HepG2 (cell line): ENCODE data around the gene LAMA5.

Experiments
- CSRNP1 ChIP-seq: sonication (generic); formaldehyde crosslinking; IDR thresholded peaks from 2 replicates; pipeline ENCODE4 v1.8.1; 2023; ENCODE audit warnings: mild to moderate bottlenecking, missing genetic modification reagents
- CTCF ChIP-seq: sonication (generic); formaldehyde crosslinking; IDR thresholded peaks from 2 replicates; pipeline ENCODE4 v1.5.0; 2020; ENCODE audit warnings: mild to moderate bottlenecking, missing genetic modification reagents, moderate library complexity
- HOXA9 ChIP-seq: sonication (generic); formaldehyde crosslinking; IDR thresholded peaks from 2 replicates; pipeline ENCODE4 v1.8.1; 2022; ENCODE audit warnings: missing genetic modification reagents, mild to moderate bottlenecking, moderate library complexity, borderline replicate concordance
- JUN ChIP-seq: sonication (generic); formaldehyde crosslinking; IDR thresholded peaks from 2 replicates; pipeline ENCODE4 v1.4.0; 2020; ENCODE audit warnings: mild to moderate bottlenecking, missing genetic modification reagents
- MIER3 ChIP-seq: IDR thresholded peaks from 2 replicates; pipeline ENCODE4 v1.6.1; 2016; ENCODE audit warnings: missing compliant biosample characterization, borderline replicate concordance
- NFIB ChIP-seq: sonication (generic); formaldehyde crosslinking; IDR thresholded peaks from 2 replicates; pipeline ENCODE4 v1.9.0; 2021; ENCODE audit warnings: missing genetic modification reagents, mild to moderate bottlenecking, borderline replicate concordance
- PCBP2 ChIP-seq: fragments of 200-400 bp; formaldehyde crosslinking; optimal IDR thresholded peaks from 2 replicates; pipeline ENCODE3; 2018; ENCODE audit warnings: low read length, low read depth; ENCODE audit not compliant: poor library complexity, severe bottlenecking
- POLR2A ChIP-seq, 2 experiments: IDR thresholded peaks; 2 replicates each; pipeline ENCODE4 v1.6.1; 2011; ENCODE audit warnings: low read depth in 2 of 2, low read length in 2 of 2, mild to moderate bottlenecking in 1 of 2, moderate library complexity in 1 of 2; ENCODE audit not compliant: insufficient read depth in 1 of 2
- TAF1 ChIP-seq: sonication (generic); formaldehyde crosslinking; IDR thresholded peaks from 2 replicates; pipeline ENCODE4 v1.4.0; 2020; ENCODE audit warnings: missing genetic modification reagents
- USF2 ChIP-seq, 2 experiments: sonication (generic) in 1 of 2; formaldehyde crosslinking in 1 of 2; IDR thresholded peaks; 2 replicates each; pipeline versions ENCODE4 v1.5.1 to v1.6.1; 2011 to 2020; ENCODE audit warnings: borderline replicate concordance in 1 of 2, low read depth in 1 of 2, low read length in 1 of 2, mild to moderate bottlenecking in 1 of 2, missing genetic modification reagents in 1 of 2, moderate library complexity in 1 of 2
- YY1 ChIP-seq: IDR thresholded peaks from 2 replicates; pipeline ENCODE4 v1.6.1; 2011; ENCODE audit warnings: low read length, low read depth, moderate library complexity, mild to moderate bottlenecking; ENCODE audit not compliant: insufficient read depth, insufficient replicate concordance
- ZGPAT ChIP-seq: IDR thresholded peaks from 2 replicates; pipeline ENCODE4 v1.6.1; 2016; ENCODE audit warnings: mild to moderate bottlenecking

- TF ChIP-seq ZGPAT (no peak), USF2 (IDR thresholded peaks at IDR 0.05; ENCODE audit: low read depth, low read length) (no peak), USF2 (CRISPR knock-in tag; IDR thresholded peaks at IDR 0.05; ENCODE audit: borderline replicate concordance) (no peak), CSRNP1 (no peak), CTCF (no peak), YY1 (no peak), PCBP2 (no peak), TAF1 (CRISPR knock-in tag) (no peak), HOXA9 (CRISPR knock-in tag) (no peak), POLR2A (IDR thresholded peaks at IDR 0.05; ENCODE audit: insufficient read depth in 1 of 2, low read depth in 2 of 2, low read length in 2 of 2) (no peak), JUN (no peak), NFIB (CRISPR knock-in tag) (no peak), MIER3 (no peak)
Measured at GRCh38 chr20:62336329-62336728, 30.8 kb downstream of the LAMA5 start.
